Duodenal mucosa (tissue), 2 donors: ENCODE data around the gene SP1.

Experiments used
- H3K27ac ChIP-seq: one replicate; pipeline ENCODE4 v1.7.0; 2013; ENCODE audit warnings: low read depth, low read length
- H3K27me3 ChIP-seq, 2 donors: one replicate each; pipeline ENCODE4 v1.7.0; 2013; ENCODE audit warnings: low read length in 2 of 2, control low read depth in 1 of 2; ENCODE audit not compliant: insufficient read depth in 2 of 2, control insufficient read depth in 1 of 2
- H3K36me3 ChIP-seq, 2 donors: one replicate each; pipeline ENCODE4 v1.7.0; 2013; ENCODE audit warnings: low read length in 2 of 2, control low read depth in 1 of 2; ENCODE audit not compliant: insufficient read depth in 2 of 2, control insufficient read depth in 1 of 2
- H3K4me1 ChIP-seq, 2 donors: one replicate each; pipeline ENCODE4 v1.7.0; 2013; ENCODE audit warnings: low read length in 2 of 2, control low read depth in 1 of 2; ENCODE audit not compliant: insufficient read depth in 2 of 2, control insufficient read depth in 1 of 2
- H3K4me3 ChIP-seq, 2 donors: one replicate each; pipeline ENCODE4 v1.7.0; 2013; ENCODE audit warnings: low read length in 2 of 2, low read depth in 1 of 2
- H3K9ac ChIP-seq, 2 donors: one replicate each; pipeline ENCODE4 v1.7.0; 2013; ENCODE audit warnings: low read length in 2 of 2, low read depth in 1 of 2
- H3K9me3 ChIP-seq, 2 donors: one replicate each; pipeline ENCODE4 v1.7.0; 2013; ENCODE audit warnings: low read length in 2 of 2, control low read depth in 1 of 2; ENCODE audit not compliant: control insufficient read depth in 1 of 2

Gene SP1

DNA sequence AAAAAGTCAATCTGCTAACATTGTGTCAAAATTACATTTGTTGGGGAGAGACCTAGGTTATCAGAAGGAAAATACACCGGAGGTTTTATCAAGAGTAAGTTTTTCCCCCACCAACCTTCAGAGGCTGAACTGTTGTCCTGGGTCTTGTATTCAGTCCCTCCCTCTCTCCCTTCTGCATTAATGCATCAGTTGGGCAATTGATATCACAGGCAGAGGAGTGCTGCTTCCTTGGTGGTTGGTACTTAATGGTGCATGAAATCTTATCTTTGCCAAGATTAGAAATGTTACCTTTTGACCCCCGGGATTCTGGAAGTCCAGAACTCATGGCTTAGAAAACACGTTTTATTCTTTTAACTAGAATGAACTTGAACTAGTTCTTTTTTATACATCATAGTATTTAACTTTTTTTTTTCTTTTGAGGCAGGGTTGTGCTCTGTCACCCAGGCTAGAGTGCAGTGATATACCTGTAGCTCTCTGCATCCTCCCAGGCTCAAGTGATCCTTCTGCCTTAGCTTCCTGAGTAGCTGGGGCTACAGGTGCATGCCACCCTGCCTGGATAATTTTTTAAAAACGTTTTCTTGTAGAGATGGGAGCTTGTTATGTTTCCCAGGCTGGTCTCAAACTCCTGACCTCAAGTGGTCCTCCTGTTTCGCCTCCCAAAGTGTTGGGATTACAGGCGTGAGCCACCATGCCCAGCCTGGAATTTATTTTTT is 76.8 kb downstream of the SP1 start:
- Histone ChIP-seq H3K4me1 (peaks cover 26 to 28% of the 10 kb centered on the region in 2 donors), H3K36me3 (peaks cover 47 to 78% of the 10 kb centered on the region in 2 donors), H3K27me3 (no peaks in the 10 kb centered on the region), H3K9ac (no peak overlapping the region), H3K4me3 (no peak overlapping the region), H3K27ac (no peak overlapping the region), H3K9me3 (no peaks in the 10 kb centered on the region)

DNA sequence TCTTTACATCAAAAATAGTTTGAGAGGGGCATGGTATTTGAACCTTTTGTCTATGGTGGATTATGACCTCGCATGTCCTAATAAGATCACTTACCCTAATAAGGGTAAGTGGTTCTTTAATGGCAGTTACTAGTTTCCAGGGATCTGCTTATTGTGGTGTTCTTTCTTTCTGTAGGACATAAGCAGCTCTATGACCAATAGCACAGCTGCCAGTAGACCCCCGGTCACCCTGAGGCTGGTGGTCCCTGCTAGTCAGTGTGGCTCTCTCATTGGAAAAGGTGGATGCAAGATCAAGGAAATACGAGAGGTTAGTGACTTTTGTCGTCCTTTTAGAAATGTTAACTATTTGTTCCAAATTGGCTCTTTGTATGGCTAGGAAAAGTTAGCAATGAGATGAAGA is 79.1 kb downstream of the SP1 start:
- H3K27ac ChIP-seq: no peak overlapping the region
- peaks cover 14 to 17% of the 10 kb centered on the region in 2 donors for H3K4me1 ChIP-seq

DNA sequence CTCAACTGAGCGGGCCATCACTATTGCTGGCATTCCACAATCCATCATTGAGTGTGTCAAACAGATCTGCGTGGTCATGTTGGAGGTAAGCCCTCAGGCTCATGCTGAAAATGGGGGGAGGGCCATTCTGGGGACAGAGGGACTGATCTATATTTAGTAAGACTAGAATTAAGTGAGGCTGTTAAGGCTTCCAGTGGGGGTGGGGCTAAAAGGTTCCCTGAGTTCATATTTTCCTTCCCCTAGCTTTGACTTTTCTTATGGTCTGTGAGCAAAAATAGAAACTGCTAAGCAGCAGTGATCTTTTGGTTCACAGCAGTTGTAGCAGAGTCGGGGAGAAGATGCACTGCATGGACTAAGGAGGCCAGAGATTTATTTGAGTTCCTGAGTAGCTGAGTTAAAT is 81.1 kb downstream of the SP1 start:
- Histone ChIP-seq H3K9me3 (no peaks in the 10 kb centered on the region), H3K4me3 (no peak overlapping the region), H3K36me3 (peaks cover 77 to 98% of the 10 kb centered on the region in 2 donors), H3K4me1 (peaks cover 6 to 11% of the 10 kb centered on the region in 2 donors), H3K9ac (no peak overlapping the region), H3K27me3 (no peaks in the 10 kb centered on the region), H3K27ac (no peak overlapping the region)

More for the DNA sequence above, 79.1 kb downstream of the SP1 start:
- Histone ChIP-seq H3K27me3 (no peaks in the 10 kb centered on the region), H3K9me3 (no peaks in the 10 kb centered on the region), H3K4me3 (no peak overlapping the region), H3K36me3 (peaks cover 69 to 99% of the 10 kb centered on the region in 2 donors), H3K9ac (no peak overlapping the region)

DNA sequence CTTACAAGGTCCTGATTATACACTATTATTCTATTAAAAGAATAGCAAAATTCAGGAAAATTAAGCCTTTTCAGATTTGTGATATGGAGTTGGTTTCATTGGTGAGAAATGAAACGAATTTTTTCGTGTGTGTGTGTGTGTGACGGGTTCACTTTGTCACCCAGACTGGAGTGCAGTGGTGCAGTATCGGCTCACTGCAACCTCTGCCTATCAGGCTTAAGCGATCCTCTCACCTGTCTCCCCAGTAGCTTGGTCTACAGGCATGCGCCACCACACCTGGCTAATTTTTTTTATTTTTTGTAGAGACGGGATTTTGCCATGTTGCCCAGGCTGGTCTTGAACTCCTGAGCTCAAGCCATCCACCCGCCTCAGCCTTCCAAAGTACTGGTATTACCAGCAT is 81.6 kb downstream of the SP1 start:
- no peak overlapping the region for H3K27ac ChIP-seq
- no peaks in the 10 kb centered on the region for H3K9me3 ChIP-seq
- H3K27me3 ChIP-seq: no peaks in the 10 kb centered on the region
- no peak overlapping the region for H3K9ac ChIP-seq
- H3K4me1 ChIP-seq: peaks cover 2 to 7% of the 10 kb centered on the region in 2 donors
- peaks cover 78 to 99% of the 10 kb centered on the region in 2 donors for H3K36me3 ChIP-seq
- H3K4me3 ChIP-seq: no peak overlapping the region

DNA sequence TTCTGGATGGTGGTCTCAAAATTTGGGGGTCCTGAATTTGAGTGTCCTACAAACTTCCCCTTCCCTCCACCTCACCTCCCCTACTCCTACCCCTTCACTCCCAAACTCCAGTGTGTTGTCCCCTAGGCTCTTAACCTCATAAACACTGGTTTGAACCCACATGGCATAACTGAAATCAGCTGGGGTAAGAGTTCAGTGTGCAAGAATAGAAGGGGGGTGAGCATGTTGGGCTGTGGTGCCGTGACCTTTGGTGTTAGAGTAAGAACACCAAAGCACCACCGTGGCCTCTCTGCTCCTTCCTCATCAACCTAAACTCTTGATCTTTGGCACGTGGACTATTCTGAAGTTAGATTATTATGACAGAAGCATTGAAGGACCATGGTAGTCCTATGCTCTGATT is 83.0 kb downstream of the SP1 start:
- Histone ChIP-seq H3K27me3 (no peaks in the 10 kb centered on the region), H3K9me3 (no peaks in the 10 kb centered on the region), H3K4me3 (no peak overlapping the region), H3K36me3 (peaks cover 89 to 99% of the 10 kb centered on the region in 2 donors), H3K4me1 (peaks cover 0 to 5% of the 10 kb centered on the region in 2 donors), H3K9ac (no peak overlapping the region), H3K27ac (no peak overlapping the region)

DNA sequence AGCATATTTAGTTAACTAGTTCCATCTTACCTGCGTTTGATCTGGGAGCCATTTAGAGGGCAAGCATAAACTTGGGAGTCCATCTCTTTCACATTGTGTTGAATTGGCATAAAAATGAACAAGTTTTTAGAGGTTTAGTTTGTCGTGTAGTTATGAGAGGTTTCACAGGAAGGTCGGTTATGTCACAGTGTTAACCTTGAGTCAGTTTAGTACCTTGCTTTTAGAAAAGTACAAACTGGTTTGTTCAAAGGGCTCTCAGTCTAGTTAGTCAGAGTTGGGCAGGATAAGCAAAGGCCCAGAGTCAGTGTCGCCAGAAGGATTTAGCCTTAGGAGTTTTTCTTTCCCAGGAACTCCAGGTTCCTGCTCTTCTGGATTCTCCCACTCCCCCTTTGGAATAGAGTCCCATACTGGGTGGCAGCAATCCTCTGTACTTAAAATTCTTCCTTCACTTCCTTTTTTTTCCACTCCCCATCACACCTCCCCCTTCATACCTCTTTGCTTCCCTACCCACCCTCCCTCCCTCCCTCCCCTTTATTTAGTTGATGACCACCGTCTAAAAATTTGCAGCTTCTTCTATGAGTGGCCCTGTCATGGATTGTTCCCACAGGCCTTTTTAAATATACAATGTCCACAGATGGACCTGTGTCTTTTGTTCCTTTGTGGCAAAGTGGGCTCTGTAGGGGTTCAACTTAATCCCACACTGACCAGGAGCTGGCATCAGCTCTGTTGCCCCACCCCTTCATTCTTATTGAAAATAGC is 84.0 kb downstream of the SP1 start:
- no peak overlapping the region for H3K4me3 ChIP-seq
- peaks cover 0 to 5% of the 10 kb centered on the region in 2 donors for H3K4me1 ChIP-seq
- H3K9ac ChIP-seq: no peak overlapping the region

DNA sequence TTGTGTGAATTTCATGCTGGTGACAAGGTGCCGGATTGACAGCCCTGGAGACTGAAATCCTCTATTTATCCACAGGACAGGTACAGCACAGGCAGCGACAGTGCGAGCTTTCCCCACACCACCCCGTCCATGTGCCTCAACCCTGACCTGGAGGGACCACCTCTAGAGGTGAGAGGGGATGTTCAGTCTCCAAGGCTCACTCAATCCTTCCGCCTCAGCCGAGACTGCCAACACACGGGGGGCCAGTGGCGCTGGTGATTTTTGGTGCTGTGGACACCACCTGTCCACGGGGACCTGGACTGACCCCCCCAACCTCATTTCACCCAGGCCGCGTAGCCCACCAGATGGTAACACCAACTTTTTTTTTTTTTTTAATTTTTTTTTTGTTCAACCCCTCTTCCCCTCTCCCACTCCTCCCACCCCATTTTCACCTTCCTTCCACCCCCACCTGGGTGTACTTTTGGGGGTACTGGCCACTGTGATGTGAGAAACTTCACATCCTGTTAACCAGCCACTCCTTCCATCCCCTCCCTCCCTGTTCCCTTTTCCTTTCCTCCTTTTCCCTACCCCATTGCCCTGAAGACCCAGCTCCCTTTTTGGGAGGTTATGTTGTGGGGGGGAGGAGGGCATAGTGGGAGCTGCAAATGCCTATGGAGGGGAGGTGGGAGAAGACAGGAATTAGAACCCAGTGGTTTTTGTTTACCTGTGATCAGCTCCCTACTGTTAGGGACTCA is 84.9 kb downstream of the SP1 start:
- Histone ChIP-seq H3K4me1 (peaks cover 0 to 5% of the 10 kb centered on the region in 2 donors), H3K27me3 (no peaks in the 10 kb centered on the region), H3K9me3 (no peaks in the 10 kb centered on the region), H3K27ac (no peak overlapping the region), H3K4me3 (no peak overlapping the region), H3K9ac (no peak overlapping the region), H3K36me3 (peaks cover 86 to 97% of the 10 kb centered on the region in 2 donors)

More for the DNA sequence above, 84.0 kb downstream of the SP1 start:
- H3K9me3 ChIP-seq: no peaks in the 10 kb centered on the region
- no peaks in the 10 kb centered on the region for H3K27me3 ChIP-seq
- H3K36me3 ChIP-seq: peaks cover 93 to 99% of the 10 kb centered on the region in 2 donors
- H3K27ac ChIP-seq: no peak overlapping the region

DNA sequence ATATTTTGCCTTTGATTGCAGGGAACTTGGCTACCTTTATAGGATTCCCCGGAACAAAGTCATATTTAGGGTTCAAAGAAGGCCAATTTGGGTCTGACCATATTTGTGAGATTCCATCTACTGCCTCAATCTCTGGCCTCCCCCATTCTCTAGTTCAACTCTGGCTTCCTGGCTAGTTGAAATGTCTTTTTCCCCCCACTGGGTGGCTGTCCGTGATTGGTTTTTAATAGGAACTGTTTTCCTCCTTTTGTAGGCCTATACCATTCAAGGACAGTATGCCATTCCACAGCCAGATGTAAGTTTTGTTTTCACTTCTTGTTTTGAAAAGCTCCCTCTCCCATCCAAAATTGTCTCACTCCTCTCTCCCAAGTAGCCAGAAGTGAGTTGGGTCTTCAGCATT is 85.7 kb downstream of the SP1 start:
- Histone ChIP-seq H3K4me3 (no peak overlapping the region), H3K9ac (no peak overlapping the region), H3K27ac (no peak overlapping the region), H3K4me1 (peaks cover 0 to 8% of the 10 kb centered on the region in 2 donors), H3K36me3 (peaks cover 78 to 97% of the 10 kb centered on the region in 2 donors), H3K9me3 (no peaks in the 10 kb centered on the region), H3K27me3 (no peaks in the 10 kb centered on the region)
